GM12878 (cell line): ENCODE results near the gene NEUROD1.

Experiments used
- BRCA1 ChIP-seq: IDR thresholded peaks from 2 replicates; pipeline ENCODE4 v1.6.1; 2011; ENCODE audit warnings: low read depth, low read length, improper control_type of control experiment
- JUND ChIP-seq: IDR thresholded peaks from 2 replicates; pipeline ENCODE4 v1.6.1; 2012; ENCODE audit warnings: low read depth, mild to moderate bottlenecking, low read length, improper control_type of control experiment, moderate library complexity
- MXI1 ChIP-seq: fragments of 150-350 bp; IDR thresholded peaks from 2 replicates; pipeline ENCODE4 v1.6.1; 2011; ENCODE audit warnings: low read depth, mild to moderate bottlenecking, inconsistent platforms, low read length, improper control_type of control experiment
- POLR2A ChIP-seq: IDR thresholded peaks from 2 replicates; pipeline ENCODE4 v1.6.1; 2011; ENCODE audit warnings: low read depth, mild to moderate bottlenecking, low read length
- TF ChIP-seq, protein P1 (sequence below), 3 experiments: IDR thresholded peaks in 2 of 3; conservative IDR thresholded peaks in 1 of 3; 2 replicates each; pipeline ENCODE4 v1.5.1; 2011; ENCODE audit warnings: low read depth in 3 of 3, low read length in 3 of 3, mild to moderate bottlenecking in 3 of 3, control low read depth in 2 of 3, moderate library complexity in 2 of 3, inconsistent platforms in 1 of 3, mixed read lengths in 1 of 3; ENCODE audit not compliant: control insufficient read depth in 2 of 3, insufficient read depth in 1 of 3; ENCODE audit errors: extremely low read depth in 1 of 3

DNA sequence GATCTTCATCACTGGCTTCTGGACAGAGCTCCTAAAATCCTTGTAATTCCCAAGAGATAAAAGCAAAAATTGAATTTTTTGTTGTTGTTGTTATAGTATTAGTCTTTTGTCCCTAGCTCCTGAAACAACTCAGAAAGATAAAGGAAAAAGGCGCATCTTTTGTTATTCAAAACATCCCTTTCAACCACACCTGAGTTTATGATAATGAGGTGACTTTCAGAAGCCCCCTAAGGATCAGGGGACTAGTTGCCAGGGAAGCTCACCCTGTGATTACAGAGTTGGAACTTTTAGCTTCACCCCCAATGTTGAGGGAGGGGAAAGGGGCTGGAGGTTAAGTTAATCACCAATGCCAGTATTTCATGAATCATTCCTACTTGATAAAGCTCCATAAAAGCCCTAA is 13.1 kb downstream of the NEUROD1 start:
- no peak for TF ChIP-seq MXI1
- no peak for TF ChIP-seq POLR2A
- no peak for TF ChIP-seq BRCA1
- TF ChIP-seq, protein P1, sequence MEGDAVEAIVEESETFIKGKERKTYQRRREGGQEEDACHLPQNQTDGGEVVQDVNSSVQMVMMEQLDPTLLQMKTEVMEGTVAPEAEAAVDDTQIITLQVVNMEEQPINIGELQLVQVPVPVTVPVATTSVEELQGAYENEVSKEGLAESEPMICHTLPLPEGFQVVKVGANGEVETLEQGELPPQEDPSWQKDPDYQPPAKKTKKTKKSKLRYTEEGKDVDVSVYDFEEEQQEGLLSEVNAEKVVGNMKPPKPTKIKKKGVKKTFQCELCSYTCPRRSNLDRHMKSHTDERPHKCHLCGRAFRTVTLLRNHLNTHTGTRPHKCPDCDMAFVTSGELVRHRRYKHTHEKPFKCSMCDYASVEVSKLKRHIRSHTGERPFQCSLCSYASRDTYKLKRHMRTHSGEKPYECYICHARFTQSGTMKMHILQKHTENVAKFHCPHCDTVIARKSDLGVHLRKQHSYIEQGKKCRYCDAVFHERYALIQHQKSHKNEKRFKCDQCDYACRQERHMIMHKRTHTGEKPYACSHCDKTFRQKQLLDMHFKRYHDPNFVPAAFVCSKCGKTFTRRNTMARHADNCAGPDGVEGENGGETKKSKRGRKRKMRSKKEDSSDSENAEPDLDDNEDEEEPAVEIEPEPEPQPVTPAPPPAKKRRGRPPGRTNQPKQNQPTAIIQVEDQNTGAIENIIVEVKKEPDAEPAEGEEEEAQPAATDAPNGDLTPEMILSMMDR (IDR thresholded peaks at IDR 0.05 in 2 of 3, conservative IDR thresholded peaks at IDR 0.05 in 1 of 3; ENCODE audit: control insufficient read depth in 2 of 3, extremely low read depth in 1 of 3, insufficient read depth in 1 of 3, low read depth in 3 of 3, low read length in 3 of 3) = no peak
- no peak for TF ChIP-seq JUND
